Activated T-cell treated with anti-CD3 and anti-CD28 coated beads, Interleukin-2, amount 50 U/mL, for 24 hours (primary cell): ENCODE data around the gene SPR.

Experiments used
- DNase-seq: peaks from one replicate; pipeline ENCODE4 v3.0.0-alpha.2; 2020
- H3K27ac Mint-ChIP-seq: 2 replicates; pipeline ENCODE4 v1.8.0; 2020; ENCODE audit warnings: mild to moderate bottlenecking, mixed read lengths
- H3K27me3 Mint-ChIP-seq: 2 replicates; pipeline ENCODE4 v1.8.0; 2020; ENCODE audit warnings: mixed read lengths
- H3K36me3 Mint-ChIP-seq: 2 replicates; pipeline ENCODE4 v1.8.0; 2020; ENCODE audit warnings: low read depth, mixed read lengths
- H3K4me1 Mint-ChIP-seq: 2 replicates; pipeline ENCODE4 v1.8.0; 2020; ENCODE audit warnings: low read depth, mixed read lengths
- H3K4me3 Mint-ChIP-seq: 2 replicates; pipeline ENCODE4 v1.8.0; 2020; ENCODE audit warnings: mild to moderate bottlenecking, moderate library complexity, mixed read lengths
- H3K9me3 Mint-ChIP-seq: 2 replicates; pipeline ENCODE4 v1.8.0; 2020; ENCODE audit warnings: mixed read lengths

Gene SPR

GRCh38 chr2:72927619-72928550 is 40.7 kb downstream of the SPR start:
- DNase-seq = peak; percentile 22
- H3K4me1 Mint-ChIP-seq = peaks cover 6% of the 10 kb centered on the region
- no peak overlapping the region for H3K27ac Mint-ChIP-seq
- no peaks in the 10 kb centered on the region for H3K36me3 Mint-ChIP-seq
- peaks cover 25% of the 10 kb centered on the region for H3K27me3 Mint-ChIP-seq
- no peak overlapping the region for H3K4me3 Mint-ChIP-seq
- no peaks in the 10 kb centered on the region for H3K9me3 Mint-ChIP-seq

- no peaks in the 10 kb centered on the region for H3K9me3 Mint-ChIP-seq
- H3K4me1 Mint-ChIP-seq = peaks cover under 1% of the 10 kb centered on the region
- H3K27ac Mint-ChIP-seq = no peak overlapping the region
- DNase-seq = no peak
- peaks cover 13% of the 10 kb centered on the region for H3K27me3 Mint-ChIP-seq
- no peak overlapping the region for H3K4me3 Mint-ChIP-seq
- H3K36me3 Mint-ChIP-seq = no peaks in the 10 kb centered on the region
Measured at GRCh38 chr2:72929010-72929409, 41.8 kb downstream of the SPR start.

GRCh38 chr2:72931280-72931910 is 44.2 kb downstream of the SPR start:
- DNase-seq = no peak
- Mint-ChIP-seq H3K36me3 (no peaks in the 10 kb centered on the region), H3K27me3 (peaks cover 18% of the 10 kb centered on the region), H3K9me3 (no peaks in the 10 kb centered on the region), H3K27ac (no peak overlapping the region), H3K4me1 (no peaks in the 10 kb centered on the region), H3K4me3 (no peak overlapping the region)

GRCh38 chr2:72932045-72932740 is 45.0 kb downstream of the SPR start:
- H3K9me3 Mint-ChIP-seq = no peaks in the 10 kb centered on the region
- H3K27ac Mint-ChIP-seq = no peak overlapping the region
- H3K4me3 Mint-ChIP-seq = no peak overlapping the region
- DNase-seq = no peak
- H3K27me3 Mint-ChIP-seq = peaks cover 18% of the 10 kb centered on the region
- H3K36me3 Mint-ChIP-seq = no peaks in the 10 kb centered on the region
- no peaks in the 10 kb centered on the region for H3K4me1 Mint-ChIP-seq

- no peak for DNase-seq
- H3K9me3 Mint-ChIP-seq = no peaks in the 10 kb centered on the region
- no peaks in the 10 kb centered on the region for H3K36me3 Mint-ChIP-seq
- H3K4me3 Mint-ChIP-seq = no peak overlapping the region
- peaks cover 18% of the 10 kb centered on the region for H3K27me3 Mint-ChIP-seq
- no peaks in the 10 kb centered on the region for H3K4me1 Mint-ChIP-seq
- H3K27ac Mint-ChIP-seq = no peak overlapping the region
Measured at GRCh38 chr2:72932805-72933204, 45.6 kb downstream of the SPR start.

- Mint-ChIP-seq H3K27ac (no peak overlapping the region), H3K36me3 (no peaks in the 10 kb centered on the region), H3K4me3 (no peak overlapping the region), H3K27me3 (peaks cover 18% of the 10 kb centered on the region), H3K9me3 (no peaks in the 10 kb centered on the region), H3K4me1 (no peaks in the 10 kb centered on the region)
- DNase-seq = no peak
Measured at GRCh38 chr2:72933207-72933606, 46.0 kb downstream of the SPR start.

GRCh38 chr2:72933646-72934151 is 46.5 kb downstream of the SPR start:
- Mint-ChIP-seq H3K27me3 (peaks cover 18% of the 10 kb centered on the region), H3K36me3 (no peaks in the 10 kb centered on the region), H3K4me3 (no peak overlapping the region), H3K27ac (no peak overlapping the region), H3K4me1 (no peaks in the 10 kb centered on the region), H3K9me3 (no peaks in the 10 kb centered on the region)
- DNase-seq = no peak

GRCh38 chr2:72934683-72935610 is 47.7 kb downstream of the SPR start:
- no peak for DNase-seq
- Mint-ChIP-seq H3K9me3 (no peaks in the 10 kb centered on the region), H3K27me3 (peaks cover 18% of the 10 kb centered on the region), H3K36me3 (no peaks in the 10 kb centered on the region), H3K4me1 (no peaks in the 10 kb centered on the region), H3K27ac (no peak overlapping the region), H3K4me3 (no peak overlapping the region)

- DNase-seq = no peak
- peaks cover 18% of the 10 kb centered on the region for H3K27me3 Mint-ChIP-seq
- H3K4me1 Mint-ChIP-seq = no peaks in the 10 kb centered on the region
- H3K4me3 Mint-ChIP-seq = no peak overlapping the region
- H3K36me3 Mint-ChIP-seq = no peaks in the 10 kb centered on the region
- H3K9me3 Mint-ChIP-seq = no peaks in the 10 kb centered on the region
- H3K27ac Mint-ChIP-seq = no peak overlapping the region
Measured at GRCh38 chr2:72935611-72935957, 48.4 kb downstream of the SPR start.

GRCh38 chr2:72936660-72937355 is 49.6 kb downstream of the SPR start:
- H3K27ac Mint-ChIP-seq = no peak overlapping the region
- H3K27me3 Mint-ChIP-seq = peaks cover 18% of the 10 kb centered on the region
- DNase-seq = no peak
- H3K9me3 Mint-ChIP-seq = no peaks in the 10 kb centered on the region
- H3K36me3 Mint-ChIP-seq = no peaks in the 10 kb centered on the region
- no peak overlapping the region for H3K4me3 Mint-ChIP-seq
- no peaks in the 10 kb centered on the region for H3K4me1 Mint-ChIP-seq

- DNase-seq = no peak
Measured at GRCh38 chr2:72937356-72937669, 50.1 kb downstream of the SPR start.

GRCh38 chr2:72938455-72938854 is 51.2 kb downstream of the SPR start:
- Mint-ChIP-seq H3K4me1 (no peaks in the 10 kb centered on the region), H3K27me3 (peaks cover 18% of the 10 kb centered on the region), H3K36me3 (no peaks in the 10 kb centered on the region), H3K4me3 (no peak overlapping the region), H3K9me3 (no peaks in the 10 kb centered on the region), H3K27ac (no peak overlapping the region)
- no peak for DNase-seq

More at GRCh38 chr2:72937356-72937669, 50.1 kb downstream of the SPR start:
- no peak overlapping the region for H3K27ac Mint-ChIP-seq
- no peaks in the 10 kb centered on the region for H3K4me1 Mint-ChIP-seq
- no peaks in the 10 kb centered on the region for H3K36me3 Mint-ChIP-seq
- H3K4me3 Mint-ChIP-seq = no peak overlapping the region
- no peaks in the 10 kb centered on the region for H3K9me3 Mint-ChIP-seq
- peaks cover 18% of the 10 kb centered on the region for H3K27me3 Mint-ChIP-seq

GRCh38 chr2:72940361-72940760 is 53.2 kb downstream of the SPR start:
- Mint-ChIP-seq H3K4me3 (no peak overlapping the region), H3K36me3 (no peaks in the 10 kb centered on the region), H3K9me3 (no peaks in the 10 kb centered on the region), H3K27me3 (peaks cover 9% of the 10 kb centered on the region), H3K4me1 (no peaks in the 10 kb centered on the region), H3K27ac (no peak overlapping the region)
- DNase-seq = no peak
